Activated naive CD4-positive, alpha-beta T cell treated with Interleukin-2 at 50 U/mL for 16 hours (primary cell): ENCODE data around the gene ONECUT1.

ENCODE experiments used
- DNase-seq: peaks from one replicate; pipeline ENCODE4 v3.0.0-alpha.2; 2020

The ONECUT1 gene

GRCh38 chr15:52730594-52730993, 59.5 kb downstream of the ONECUT1 start:
- no peak for DNase-seq

- peak; percentile 24 for DNase-seq
These were observed 60.0 kb downstream of the ONECUT1 start for GRCh38 chr15:52730173-52730572.

- DNase-seq = no peak
These were observed 61.2 kb downstream of the ONECUT1 start for GRCh38 chr15:52728899-52729298.

- DNase-seq = no peak
These were observed 62.3 kb downstream of the ONECUT1 start for GRCh38 chr15:52727815-52728214.

GRCh38 chr15:52726195-52726594, 63.9 kb downstream of the ONECUT1 start:
- DNase-seq = no peak

GRCh38 chr15:52718551-52718950, 71.6 kb downstream of the ONECUT1 start:
- no peak for DNase-seq

- DNase-seq = no peak
These were observed 72.2 kb downstream of the ONECUT1 start for GRCh38 chr15:52717924-52718323.

- no peak for DNase-seq
These were observed 72.7 kb downstream of the ONECUT1 start for GRCh38 chr15:52717481-52717880.

GRCh38 chr15:52716536-52716935, 73.6 kb downstream of the ONECUT1 start:
- no peak for DNase-seq

- no peak for DNase-seq
These were observed 74.7 kb downstream of the ONECUT1 start for GRCh38 chr15:52715411-52715810.

- no peak for DNase-seq
These were observed 75.2 kb downstream of the ONECUT1 start for GRCh38 chr15:52714968-52715367.

- no peak for DNase-seq
These were observed 79.3 kb downstream of the ONECUT1 start for GRCh38 chr15:52710708-52711389.

GRCh38 chr15:52710050-52710707, 80.0 kb downstream of the ONECUT1 start:
- DNase-seq = no peak

GRCh38 chr15:52709187-52709981, 80.8 kb downstream of the ONECUT1 start:
- no peak for DNase-seq
